HepG2 (cell line): ENCODE data around the gene KIAA1328.

Experiments
- ARNTL ChIP-seq: sonication (generic); formaldehyde crosslinking; IDR thresholded peaks from 2 replicates; pipeline ENCODE4 v1.4.0; 2020; ENCODE audit warnings: mild to moderate bottlenecking, missing genetic modification reagents
- HOXA5 ChIP-seq: sonication (generic); formaldehyde crosslinking; IDR thresholded peaks from 2 replicates; pipeline ENCODE4 v1.4.0; 2020; ENCODE audit warnings: missing genetic modification reagents
- PCBP2 ChIP-seq: fragments of 200-400 bp; formaldehyde crosslinking; optimal IDR thresholded peaks from 2 replicates; pipeline ENCODE3; 2018; ENCODE audit warnings: low read length, low read depth; ENCODE audit not compliant: poor library complexity, severe bottlenecking
- SIN3A ChIP-seq: IDR thresholded peaks from 2 replicates; pipeline ENCODE4 v1.6.1; 2011; ENCODE audit warnings: low read depth, mild to moderate bottlenecking, control low read depth, low read length, borderline replicate concordance
- SP2 ChIP-seq: sonication (generic); formaldehyde crosslinking; IDR thresholded peaks from 2 replicates; pipeline ENCODE4 v1.5.1; 2020; ENCODE audit warnings: mild to moderate bottlenecking, missing genetic modification reagents
- TARDBP ChIP-seq: sonication (generic); formaldehyde crosslinking; IDR thresholded peaks from 2 replicates; pipeline ENCODE4 v1.8.0; 2022; ENCODE audit warnings: mild to moderate bottlenecking, missing genetic modification reagents
- ZNF331 ChIP-seq: sonication (generic); formaldehyde crosslinking; IDR thresholded peaks from 2 replicates; pipeline ENCODE4 v1.4.0; 2020; ENCODE audit warnings: missing genetic modification reagents
- ZNF549 ChIP-seq: sonication (generic); formaldehyde crosslinking; IDR thresholded peaks from 2 replicates; pipeline ENCODE4 v1.5.0; 2020; ENCODE audit warnings: missing genetic modification reagents
- TF ChIP-seq, protein P1 (sequence below): sonication (generic); formaldehyde crosslinking; IDR thresholded peaks from 2 replicates; pipeline ENCODE4 v1.5.0; 2020; ENCODE audit warnings: mild to moderate bottlenecking, missing genetic modification reagents, moderate library complexity
- TF ChIP-seq, protein P2 (sequence below): sonication (generic); formaldehyde crosslinking; IDR thresholded peaks from 2 replicates; pipeline ENCODE4 v1.8.0; 2022; ENCODE audit warnings: mild to moderate bottlenecking, missing genetic modification reagents, borderline replicate concordance

DNA sequence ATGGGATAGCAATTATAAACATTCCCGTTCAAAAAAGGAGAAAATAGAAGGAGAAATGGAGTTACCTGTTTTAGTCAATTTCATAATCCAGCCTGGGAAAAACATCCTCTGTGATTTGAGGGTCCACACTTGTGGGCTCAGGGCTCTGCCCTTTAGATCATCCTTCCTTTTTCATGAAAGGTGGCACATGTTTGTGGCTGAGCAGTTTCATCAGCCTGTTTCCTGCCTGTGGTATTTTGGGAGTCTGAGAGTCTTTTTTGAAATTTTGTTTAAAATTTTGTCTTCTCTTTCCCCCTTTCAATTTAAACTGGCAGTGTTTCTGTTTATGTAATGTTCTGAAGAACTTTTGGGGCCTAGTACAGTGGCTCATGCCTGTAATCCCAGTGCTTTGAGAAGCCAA, 84.0 kb downstream of the KIAA1328 start:
- TF ChIP-seq, protein P1, sequence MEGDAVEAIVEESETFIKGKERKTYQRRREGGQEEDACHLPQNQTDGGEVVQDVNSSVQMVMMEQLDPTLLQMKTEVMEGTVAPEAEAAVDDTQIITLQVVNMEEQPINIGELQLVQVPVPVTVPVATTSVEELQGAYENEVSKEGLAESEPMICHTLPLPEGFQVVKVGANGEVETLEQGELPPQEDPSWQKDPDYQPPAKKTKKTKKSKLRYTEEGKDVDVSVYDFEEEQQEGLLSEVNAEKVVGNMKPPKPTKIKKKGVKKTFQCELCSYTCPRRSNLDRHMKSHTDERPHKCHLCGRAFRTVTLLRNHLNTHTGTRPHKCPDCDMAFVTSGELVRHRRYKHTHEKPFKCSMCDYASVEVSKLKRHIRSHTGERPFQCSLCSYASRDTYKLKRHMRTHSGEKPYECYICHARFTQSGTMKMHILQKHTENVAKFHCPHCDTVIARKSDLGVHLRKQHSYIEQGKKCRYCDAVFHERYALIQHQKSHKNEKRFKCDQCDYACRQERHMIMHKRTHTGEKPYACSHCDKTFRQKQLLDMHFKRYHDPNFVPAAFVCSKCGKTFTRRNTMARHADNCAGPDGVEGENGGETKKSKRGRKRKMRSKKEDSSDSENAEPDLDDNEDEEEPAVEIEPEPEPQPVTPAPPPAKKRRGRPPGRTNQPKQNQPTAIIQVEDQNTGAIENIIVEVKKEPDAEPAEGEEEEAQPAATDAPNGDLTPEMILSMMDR: no peak
- TF ChIP-seq SIN3A: no peak
- TF ChIP-seq HOXA5 (CRISPR knock-in tag): no peak
- TF ChIP-seq ARNTL (CRISPR knock-in tag): no peak
- no peak for TF ChIP-seq PCBP2
- no peak for TF ChIP-seq ZNF549 (CRISPR knock-in tag)
- TF ChIP-seq, protein P2, sequence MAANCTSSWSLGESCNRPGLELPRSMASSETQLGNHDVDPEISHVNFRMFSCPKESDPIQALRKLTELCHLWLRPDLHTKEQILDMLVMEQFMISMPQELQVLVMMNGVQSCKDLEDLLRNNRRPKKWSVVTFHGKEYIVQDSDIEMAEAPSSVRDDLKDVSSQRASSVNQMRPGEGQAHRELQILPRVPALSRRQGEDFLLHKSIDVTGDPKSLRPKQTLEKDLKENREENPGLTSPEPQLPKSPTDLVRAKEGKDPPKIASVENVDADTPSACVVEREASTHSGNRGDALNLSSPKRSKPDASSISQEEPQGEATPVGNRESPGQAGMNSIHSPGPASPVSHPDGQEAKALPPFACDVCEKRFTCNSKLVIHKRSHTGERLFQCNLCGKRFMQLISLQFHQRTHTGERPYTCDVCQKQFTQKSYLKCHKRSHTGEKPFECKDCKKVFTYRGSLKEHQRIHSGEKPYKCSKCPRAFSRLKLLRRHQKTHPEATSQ (CRISPR knock-in tag): no peak
- no peak for TF ChIP-seq ZNF331 (CRISPR knock-in tag)
- TF ChIP-seq TARDBP: no peak
- no peak for TF ChIP-seq SP2 (CRISPR knock-in tag)
